Fibroblast of the conjunctiva (primary cell): ENCODE results near the gene OR6J1.
"Not testable (repeated sequence)": the region's sequence is repeated elsewhere in the genome, so short reads cannot be mapped to it uniquely, and the experiment has no call there.

Experiments
- DNase-seq: peaks from one replicate; pipeline ENCODE4 v3.0.0-alpha.2; 2010; ENCODE audit warnings: low read depth

Gene OR6J1

DNA sequence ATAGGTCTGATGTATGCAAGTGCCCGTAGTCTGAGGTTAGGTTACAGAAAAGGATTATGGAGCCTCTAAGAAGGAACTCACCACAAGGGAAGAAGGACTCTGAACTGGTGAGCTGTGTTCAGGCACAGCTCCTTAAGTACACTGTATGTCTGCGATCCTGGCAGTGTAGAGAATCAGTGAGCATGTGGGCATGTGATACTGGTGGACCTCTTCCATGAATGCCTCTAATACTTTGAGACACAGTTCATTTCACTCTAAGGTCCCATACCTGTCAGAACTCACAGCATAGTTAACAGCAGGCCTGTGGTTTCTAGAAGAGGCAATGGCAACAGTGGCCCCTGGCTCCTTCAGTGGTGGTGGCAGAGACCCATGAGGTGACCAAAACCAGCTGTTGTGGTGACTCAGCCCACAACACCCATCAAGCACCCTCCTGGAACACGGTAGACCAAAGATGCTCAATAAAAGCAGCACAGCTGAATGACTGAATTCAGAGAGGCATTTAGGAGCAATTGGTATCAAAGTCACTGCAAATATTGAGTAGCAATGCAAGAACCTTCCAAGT lies 6.9 kb upstream of the OR6J1 start:
- no peak for DNase-seq

DNA sequence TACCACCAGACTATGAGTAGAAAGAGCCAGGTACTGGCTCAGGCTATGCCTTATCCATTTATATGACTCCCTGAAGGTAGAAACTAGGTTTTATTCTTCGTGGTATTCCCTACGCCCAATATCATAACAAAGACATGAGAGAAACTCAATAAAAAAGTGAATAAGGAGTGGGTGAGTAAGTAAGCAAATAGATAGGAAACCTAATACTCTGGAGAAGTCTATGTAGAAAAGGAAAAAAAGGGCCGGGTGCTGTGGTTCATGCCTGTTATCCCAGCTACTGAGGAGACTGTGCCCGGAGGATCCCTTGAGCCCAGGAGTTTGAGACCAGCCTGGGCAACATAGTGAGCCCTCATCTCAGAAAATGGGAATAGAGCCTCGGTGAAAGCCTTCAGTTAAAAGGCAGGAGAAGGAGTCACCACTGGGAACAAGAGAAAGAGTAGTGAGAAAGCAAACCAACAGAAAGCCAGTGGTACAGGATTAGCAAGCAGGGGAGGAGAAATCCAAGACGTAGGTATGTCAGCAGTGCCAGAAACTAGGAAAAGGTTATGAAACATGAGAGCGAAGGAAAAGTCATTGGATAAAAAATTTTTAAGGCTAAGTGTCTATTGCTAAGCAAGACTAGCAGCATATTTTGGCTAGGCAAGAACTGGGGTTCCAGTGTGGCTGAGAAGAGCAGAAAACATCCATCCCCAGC lies 6.0 kb upstream of the OR6J1 start:
- DNase-seq = no peak

- DNase-seq = no peak
Measured at GRCh38 chr14:22648506-22648905, 4.4 kb upstream of the OR6J1 start.

GRCh38 chr14:22646570-22647254 lies 2.6 kb upstream of the OR6J1 start:
- DNase-seq = peak; percentile 86

DNA sequence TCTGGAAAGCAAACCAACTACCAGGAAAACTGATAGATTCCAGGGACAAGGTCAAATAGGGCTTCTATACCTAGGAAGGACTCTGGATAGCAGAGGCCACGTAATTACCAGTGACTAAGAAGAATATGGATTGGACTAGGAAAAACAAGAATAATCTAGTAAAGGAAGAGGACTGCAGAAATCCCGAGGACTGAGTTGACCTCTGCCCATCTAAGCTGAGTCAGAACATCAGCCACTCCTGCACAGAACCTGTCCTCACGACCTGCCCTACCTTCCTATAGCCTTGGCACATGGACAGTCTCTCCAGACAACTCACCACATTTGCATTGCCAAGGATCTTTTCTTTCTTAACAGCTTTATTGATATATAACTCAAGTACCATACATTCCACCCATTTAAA lies 2.3 kb downstream of the OR6J1 start:
- DNase-seq = no peak

- no peak for DNase-seq
Measured at GRCh38 chr14:22640192-22640591, 4.0 kb downstream of the OR6J1 start.

GRCh38 chr14:22635980-22636379 lies 8.2 kb downstream of the OR6J1 start:
- DNase-seq = not testable (repeated sequence)

DNA sequence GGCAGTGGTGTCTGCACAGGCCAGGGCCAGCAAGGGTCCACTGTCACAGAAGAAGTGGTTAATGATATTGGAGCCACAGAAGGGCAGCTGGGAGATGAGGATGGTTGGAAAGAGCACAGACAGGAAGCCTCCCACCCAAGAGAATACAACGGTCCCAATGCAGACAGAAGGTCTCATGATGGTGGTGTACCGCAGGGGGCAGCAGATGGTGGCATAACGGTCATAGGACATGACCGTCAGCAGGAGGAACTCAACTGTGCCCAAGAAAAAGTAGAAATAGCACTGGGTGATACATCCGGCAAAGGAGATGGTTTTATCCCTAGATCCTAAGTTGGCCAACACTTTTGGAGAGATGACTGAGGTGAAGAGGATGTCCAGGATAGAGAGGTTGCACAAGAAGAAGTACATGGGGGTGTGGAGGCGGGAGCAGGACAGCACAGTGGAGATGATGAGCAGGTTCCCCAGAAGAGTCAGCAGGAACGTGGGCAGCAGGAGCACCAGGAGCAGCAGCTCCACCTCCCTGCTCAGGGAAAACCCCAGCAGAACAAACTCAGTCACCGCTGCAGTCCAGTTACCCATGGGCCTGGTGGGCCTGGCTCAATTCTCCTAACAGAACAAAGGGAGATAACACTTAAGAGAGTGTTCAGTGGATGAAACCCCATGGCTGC lies 9.8 kb downstream of the OR6J1 start:
- DNase-seq = no peak

- peak; percentile 48 for DNase-seq
Measured at GRCh38 chr14:22630486-22630885, 13.7 kb downstream of the OR6J1 start.

GRCh38 chr14:22630066-22630465 lies 14.1 kb downstream of the OR6J1 start:
- no peak for DNase-seq

GRCh38 chr14:22629361-22629760 lies 14.8 kb downstream of the OR6J1 start:
- DNase-seq = no peak

GRCh38 chr14:22627506-22628263 lies 16.5 kb downstream of the OR6J1 start:
- no peak for DNase-seq

DNA sequence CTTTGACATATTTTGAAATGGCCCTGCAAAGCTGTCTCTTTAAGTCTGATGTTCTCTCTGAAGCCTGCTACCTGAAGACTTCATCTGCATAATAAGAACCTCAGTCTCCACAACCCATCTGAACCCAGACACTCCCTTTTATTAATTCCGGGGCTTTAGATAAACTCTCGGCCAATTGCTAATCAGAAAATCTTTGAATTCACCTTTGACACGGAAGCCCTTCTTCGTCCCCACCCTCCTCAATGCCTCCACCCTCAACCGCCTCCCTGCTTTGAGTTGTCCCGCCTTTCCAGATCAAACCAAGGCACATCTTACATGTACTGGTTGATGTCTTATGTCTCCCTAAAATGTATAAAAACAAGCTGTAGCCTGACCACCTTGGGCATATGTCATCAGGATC lies 17.6 kb downstream of the OR6J1 start:
- DNase-seq = no peak

- DNase-seq = no peak
Measured at GRCh38 chr14:22623047-22623446, 21.1 kb downstream of the OR6J1 start.

- peak; percentile 33 for DNase-seq
Measured at GRCh38 chr14:22622255-22622654, 21.9 kb downstream of the OR6J1 start.

- not testable (repeated sequence) for DNase-seq
Measured at GRCh38 chr14:22615765-22616164, 28.4 kb downstream of the OR6J1 start.

DNA sequence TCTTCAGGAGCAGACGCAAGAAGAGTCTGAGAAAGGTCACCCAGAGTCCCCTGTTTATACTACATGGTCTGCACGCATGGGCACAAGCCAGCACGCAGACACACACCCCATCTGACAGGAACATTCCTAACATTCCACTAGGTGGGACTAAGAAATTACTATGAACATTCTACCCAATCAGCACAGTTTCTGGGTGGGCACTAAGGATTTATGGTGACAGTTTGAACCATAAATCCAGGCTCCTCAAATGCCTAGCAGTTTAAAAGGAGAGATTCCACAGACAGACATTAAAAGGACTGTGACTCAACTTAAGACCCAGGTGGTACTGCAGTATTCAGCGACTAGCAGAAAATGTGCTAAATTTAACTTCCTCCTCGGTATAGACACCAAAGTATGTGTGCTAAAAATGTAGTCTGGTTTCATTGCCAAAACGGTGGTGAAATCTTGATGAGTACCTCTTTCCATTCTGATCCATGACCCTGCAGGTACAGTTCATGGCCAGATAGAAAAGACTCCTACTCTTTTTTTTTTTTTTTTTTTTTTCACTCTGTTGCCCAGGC lies 29.8 kb downstream of the OR6J1 start:
- peak; percentile 14 for DNase-seq

DNA sequence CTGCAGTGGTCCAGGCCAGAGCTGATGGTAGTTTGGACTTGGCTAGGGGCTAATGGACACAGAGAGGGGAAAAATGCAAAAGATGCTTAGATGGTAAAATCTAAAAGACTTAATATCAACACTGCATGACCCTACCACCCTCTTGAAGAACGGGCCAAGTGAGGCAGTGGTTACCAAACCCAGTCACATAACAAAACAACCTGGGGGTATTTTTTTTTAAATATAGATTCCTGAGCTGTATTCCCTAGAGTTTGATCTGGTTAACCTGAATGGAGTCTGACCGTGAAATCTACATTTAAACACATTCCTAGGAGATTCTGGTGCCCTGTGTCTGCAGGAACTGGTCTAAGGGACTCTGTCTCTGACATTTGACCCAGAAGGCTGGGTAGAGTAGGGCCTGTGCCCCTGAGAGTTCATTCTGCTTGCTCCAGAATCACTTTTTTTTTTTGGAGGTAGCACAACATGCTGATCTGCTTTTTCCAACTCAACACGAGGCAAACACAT lies 30.4 kb downstream of the OR6J1 start:
- DNase-seq = no peak

- DNase-seq = no peak
Measured at GRCh38 chr14:22613106-22613695, 31.0 kb downstream of the OR6J1 start.

GRCh38 chr14:22610931-22611330 lies 33.2 kb downstream of the OR6J1 start:
- no peak for DNase-seq

DNA sequence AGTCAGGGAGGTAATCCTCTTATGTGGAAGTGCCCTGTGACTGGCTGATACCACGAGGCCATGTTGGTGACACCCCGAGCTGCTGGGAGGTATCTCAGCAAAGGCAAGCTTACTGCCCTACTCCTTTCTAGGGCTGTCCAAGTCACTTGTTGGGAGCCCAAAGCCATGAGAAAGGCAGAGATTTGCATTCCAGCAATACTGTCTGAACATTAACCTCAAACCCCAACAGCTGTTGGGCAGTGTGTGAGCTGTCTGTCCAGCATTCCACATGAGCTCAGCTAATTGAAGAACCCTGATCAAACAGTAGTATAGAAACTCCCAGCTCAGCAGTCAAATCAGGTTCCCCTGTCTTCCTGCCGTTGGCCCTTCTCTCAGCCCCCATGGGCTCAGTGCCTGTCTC lies 36.9 kb downstream of the OR6J1 start:
- no peak for DNase-seq
